HCT116 (cell line): ENCODE measurements around the gene PNMA6E. TPM values are rescaled to one million over a fixed set of nuclear protein-coding genes. Genes with fewer than 3 reads are reported as not detected.

Experiments
- ATAC-seq: fragments of 200-7000 bp; cut with Tn5 transposase; 2 replicates; pipeline ENCODE4 v1.9.1; 2020; ENCODE audit warnings: mild to moderate bottlenecking, moderate library complexity
- BruUV-seq: library from RNA; stranded (reverse); fragments of 400-500 nt; replicated peaks from 2 replicates; lab custom pipeline; 2021; lab: Mats Ljungman, UMichigan
- CTCF ChIA-PET: fragments of 300-600 bp; sonication (Branson Sonifier 250); formaldehyde crosslinking; loops from one replicate; lab custom pipeline; 2021; ENCODE audit warnings: antibody characterized with exemption; lab: Charles Lee
- POLR2A ChIA-PET: fragments of 300-600, 350-600 bp; sonication (Branson Sonifier 250); formaldehyde crosslinking; loops from one replicate; lab custom pipeline; 2021; ENCODE audit warnings: antibody characterized with exemption; lab: Charles Lee
- RAD21 ChIA-PET, 2 experiments: fragments of 300-600 bp; sonication (Branson Sonifier 250); formaldehyde crosslinking; loops; one replicate each; lab custom pipeline; 2023; ENCODE audit warnings: low total read pairs in 2 of 2; ENCODE audit not compliant: uncharacterized antibody in 2 of 2, unreplicated experiment in 2 of 2, low non-redundant PET in 1 of 2; lab: Charles Lee
- DNase-seq: peaks from one replicate; pipeline ENCODE4 v3.0.0-alpha.2; 2010; ENCODE audit warnings: low read depth, low spot score
- H2AFZ ChIP-seq: fragments of 200-600 bp; shearing (Covaris generic), sonication (generic); 2 replicates; pipeline ENCODE4 v1.6.1; 2017; ENCODE audit warnings: low read depth, mixed run types, mixed read lengths, antibody characterized with exemption, low read length; ENCODE audit not compliant: poor library complexity, severe bottlenecking
- H3K27ac ChIP-seq: 2 replicates; pipeline ENCODE4 v1.5.1; 2012; ENCODE audit warnings: low read depth, low read length
- H3K27me3 ChIP-seq: fragments of 200-600 bp; sonication (generic); 2 replicates; pipeline ENCODE4 v1.6.1; 2016; ENCODE audit warnings: mixed run types, low read length, mixed read lengths; ENCODE audit not compliant: insufficient read depth
- H3K36me3 ChIP-seq, 2 experiments: fragments of 200-500 bp in 1 of 2; fragments of 200-600 bp in 1 of 2; sonication (Bioruptor generic) in 1 of 2; sonication (generic) in 1 of 2; 2 replicates each; pipeline versions ENCODE4 v1.5.1 to v1.6.1; 2014 to 2016; ENCODE audit warnings: low read length in 2 of 2, inconsistent platforms in 1 of 2, mixed read lengths in 1 of 2, mixed run types in 1 of 2; ENCODE audit not compliant: insufficient read depth in 2 of 2, control insufficient read depth in 1 of 2
- H3K4me1 ChIP-seq, 2 experiments: fragments of 200-600 bp in 1 of 2; sonication (generic) in 1 of 2; 2 replicates each; pipeline versions ENCODE4 v1.5.1 to v1.6.1; 2012 to 2017; ENCODE audit warnings: low read length in 2 of 2, inconsistent platforms in 1 of 2, mild to moderate bottlenecking in 1 of 2, mixed read lengths in 1 of 2, mixed run types in 1 of 2, moderate library complexity in 1 of 2; ENCODE audit not compliant: insufficient read depth in 2 of 2, control insufficient read depth in 1 of 2
- H3K4me2 ChIP-seq: fragments of 200-600 bp; sonication (generic); 2 replicates; pipeline ENCODE4 v1.6.1; 2017; ENCODE audit warnings: mixed run types, low read length, mixed read lengths
- H3K4me3 ChIP-seq, 2 experiments: fragments of 200-600 bp in 1 of 2; sonication (generic) in 1 of 2; replicated peaks in 1 of 2; 2 replicates each; pipeline ENCODE4 v1.5.1; 2011 to 2016; ENCODE audit warnings: low read length in 2 of 2, control low read depth in 1 of 2, low read depth in 1 of 2, mild to moderate bottlenecking in 1 of 2, mixed read lengths in 1 of 2, mixed run types in 1 of 2
- H3K79me2 ChIP-seq: fragments of 200-600 bp; sonication (generic); 2 replicates; pipeline ENCODE4 v1.6.1; 2017; ENCODE audit warnings: mild to moderate bottlenecking, mixed run types, low read length, moderate library complexity, mixed read lengths; ENCODE audit not compliant: insufficient read depth
- H3K9ac ChIP-seq: fragments of 200-600 bp; sonication (generic); 2 replicates; pipeline ENCODE4 v1.6.1; 2016; ENCODE audit warnings: low read length, mixed read lengths
- H3K9me2 ChIP-seq: fragments of 200-600 bp; sonication (generic), shearing (Covaris generic); 2 replicates; pipeline ENCODE4 v1.6.1; 2017; ENCODE audit warnings: mixed run types, mild to moderate bottlenecking, moderate library complexity; ENCODE audit not compliant: insufficient read depth
- H3K9me3 ChIP-seq, 2 experiments: fragments of 200-500 bp in 1 of 2; fragments of 200-600 bp in 1 of 2; sonication (Bioruptor generic) in 1 of 2; sonication (generic) in 1 of 2; 2 replicates each; pipeline ENCODE4 v1.6.1; 2014 to 2017; ENCODE audit warnings: low read length in 2 of 2, mixed read lengths in 2 of 2, inconsistent platforms in 1 of 2, low read depth in 1 of 2, mild to moderate bottlenecking in 1 of 2, mixed run types in 1 of 2, moderate library complexity in 1 of 2; ENCODE audit not compliant: control insufficient read depth in 1 of 2, insufficient read depth in 1 of 2
- H4K20me1 ChIP-seq: fragments of 200-600 bp; sonication (generic), shearing (Covaris generic); 2 replicates; pipeline ENCODE4 v1.6.1; 2017; ENCODE audit warnings: mixed run types, mild to moderate bottlenecking, moderate library complexity; ENCODE audit not compliant: insufficient read depth
- ELF1 ChIP-seq: IDR thresholded peaks from 2 replicates; pipeline ENCODE4 v1.6.1; 2012; ENCODE audit warnings: low read depth, borderline replicate concordance
- EZH2 ChIP-seq: fragments of 200-600 bp; sonication (generic); IDR thresholded peaks from 2 replicates; pipeline ENCODE4 v1.6.1; 2017; ENCODE audit warnings: antibody characterized with exemption, mixed run types
- EZH2phosphoT487 ChIP-seq: fragments of 200-600 bp; IDR thresholded peaks from 2 replicates; pipeline ENCODE4 v1.6.1; 2018; ENCODE audit warnings: antibody characterized with exemption, borderline replicate concordance
- FOSL1 ChIP-seq: IDR thresholded peaks from 2 replicates; pipeline ENCODE4 v1.6.1; 2012; ENCODE audit warnings: low read depth
- JUND ChIP-seq: IDR thresholded peaks from 2 replicates; pipeline ENCODE4 v1.6.1; 2012
- MAX ChIP-seq: IDR thresholded peaks from 2 replicates; pipeline ENCODE4 v1.6.1; 2012
- POLR2A ChIP-seq: IDR thresholded peaks from 2 replicates; pipeline ENCODE4 v1.7.0; 2011; ENCODE audit warnings: borderline replicate concordance; ENCODE audit not compliant: insufficient read depth, insufficient read length; ENCODE audit errors: extremely low read depth
- RAD21 ChIP-seq: IDR thresholded peaks from 2 replicates; pipeline ENCODE4 v1.6.1; 2012; ENCODE audit warnings: low read depth, mild to moderate bottlenecking
- SP1 ChIP-seq: IDR thresholded peaks from 2 replicates; pipeline ENCODE4 v1.6.1; 2012; ENCODE audit warnings: low read depth
- SRF ChIP-seq: IDR thresholded peaks from 2 replicates; pipeline ENCODE4 v1.6.1; 2012; ENCODE audit warnings: low read depth
- TCF7L2 ChIP-seq: IDR thresholded peaks from 2 replicates; pipeline ENCODE4 v1.7.0; 2011; ENCODE audit warnings: borderline replicate concordance, inconsistent platforms; ENCODE audit not compliant: insufficient read depth, insufficient read length; ENCODE audit errors: extremely low read depth
- YY1 ChIP-seq: IDR thresholded peaks from 2 replicates; pipeline ENCODE4 v1.6.1; 2011; ENCODE audit warnings: low read length, low read depth, moderate library complexity, mild to moderate bottlenecking; ENCODE audit not compliant: insufficient replicate concordance; ENCODE audit errors: extremely low read depth
- ZNF274 ChIP-seq: fragments of 200-500 bp; sonication (Bioruptor generic); IDR thresholded peaks from 2 replicates; pipeline ENCODE4 v1.6.1; 2014; ENCODE audit warnings: mild to moderate bottlenecking, low read depth, low read length, inconsistent platforms
- intact Hi-C: fragments of 100-400 bp; cut with micrococcal nuclease; formaldehyde crosslinking; loops from 2 replicates; pipeline ENCODE4 v1.10.0; 2022
- total RNA-seq: library from RNA; stranded (reverse); gene quantifications from one replicate; pipeline ENCODE4 v1.2.1, GENCODE V29; 2021; ENCODE audit not compliant: unreplicated experiment
- TF ChIP-seq, protein P1 (sequence below): IDR thresholded peaks from 2 replicates; pipeline ENCODE4 v1.6.1; 2012; ENCODE audit warnings: low read depth

PNMA6E gene
- total RNA-seq, 1 experiment from 2014 or later, result not detected

DNA sequence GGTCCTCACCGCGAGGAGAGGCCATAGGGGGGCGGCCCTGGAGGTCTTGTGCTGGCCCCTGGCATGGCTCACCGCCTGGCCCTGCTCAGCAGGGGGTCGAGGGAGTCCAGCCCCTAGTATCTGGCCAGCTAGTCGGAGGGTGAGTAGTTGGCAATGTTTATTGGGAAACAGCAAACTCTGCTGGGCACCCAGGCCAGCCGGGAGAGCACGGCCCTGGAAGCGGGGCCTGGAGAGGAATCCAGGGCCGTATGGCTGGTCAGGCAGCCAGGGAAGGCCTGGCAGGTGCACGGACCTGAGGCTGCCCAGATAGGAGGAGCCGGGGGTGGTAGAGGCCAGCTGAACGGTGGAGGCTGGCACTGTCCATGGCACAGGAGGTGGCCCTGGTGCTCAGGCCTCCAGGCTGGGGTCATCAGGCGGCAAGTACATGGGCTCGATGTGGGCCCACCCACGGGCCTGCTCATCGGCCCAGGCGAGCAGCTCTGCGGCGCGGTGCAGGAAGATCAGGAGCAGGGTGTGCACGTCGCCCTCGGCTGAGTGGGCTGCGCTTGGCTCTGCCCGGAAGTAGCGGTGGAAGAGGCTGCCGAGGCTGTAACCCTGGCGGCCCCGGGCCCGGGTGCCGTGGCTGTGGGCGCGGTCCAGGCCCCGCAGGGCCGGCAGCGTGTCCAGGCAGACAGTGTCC is 43.3 kb upstream of the PNMA6E start:
- no peaks in the 10 kb centered on the region for H4K20me1 ChIP-seq
- H3K9me2 ChIP-seq, result no peaks in the 10 kb centered on the region
- TF ChIP-seq EZH2 (no peak), ELF1 (no peak), POLR2A (no peak), FOSL1 (no peak), ZNF274 (no peak), TCF7L2 (no peak), JUND (no peak), EZH2phosphoT487 (no peak), SP1 (no peak), YY1 (no peak), MAX (no peak), RAD21 (no peak), SRF (no peak)
- TF ChIP-seq, protein P1, sequence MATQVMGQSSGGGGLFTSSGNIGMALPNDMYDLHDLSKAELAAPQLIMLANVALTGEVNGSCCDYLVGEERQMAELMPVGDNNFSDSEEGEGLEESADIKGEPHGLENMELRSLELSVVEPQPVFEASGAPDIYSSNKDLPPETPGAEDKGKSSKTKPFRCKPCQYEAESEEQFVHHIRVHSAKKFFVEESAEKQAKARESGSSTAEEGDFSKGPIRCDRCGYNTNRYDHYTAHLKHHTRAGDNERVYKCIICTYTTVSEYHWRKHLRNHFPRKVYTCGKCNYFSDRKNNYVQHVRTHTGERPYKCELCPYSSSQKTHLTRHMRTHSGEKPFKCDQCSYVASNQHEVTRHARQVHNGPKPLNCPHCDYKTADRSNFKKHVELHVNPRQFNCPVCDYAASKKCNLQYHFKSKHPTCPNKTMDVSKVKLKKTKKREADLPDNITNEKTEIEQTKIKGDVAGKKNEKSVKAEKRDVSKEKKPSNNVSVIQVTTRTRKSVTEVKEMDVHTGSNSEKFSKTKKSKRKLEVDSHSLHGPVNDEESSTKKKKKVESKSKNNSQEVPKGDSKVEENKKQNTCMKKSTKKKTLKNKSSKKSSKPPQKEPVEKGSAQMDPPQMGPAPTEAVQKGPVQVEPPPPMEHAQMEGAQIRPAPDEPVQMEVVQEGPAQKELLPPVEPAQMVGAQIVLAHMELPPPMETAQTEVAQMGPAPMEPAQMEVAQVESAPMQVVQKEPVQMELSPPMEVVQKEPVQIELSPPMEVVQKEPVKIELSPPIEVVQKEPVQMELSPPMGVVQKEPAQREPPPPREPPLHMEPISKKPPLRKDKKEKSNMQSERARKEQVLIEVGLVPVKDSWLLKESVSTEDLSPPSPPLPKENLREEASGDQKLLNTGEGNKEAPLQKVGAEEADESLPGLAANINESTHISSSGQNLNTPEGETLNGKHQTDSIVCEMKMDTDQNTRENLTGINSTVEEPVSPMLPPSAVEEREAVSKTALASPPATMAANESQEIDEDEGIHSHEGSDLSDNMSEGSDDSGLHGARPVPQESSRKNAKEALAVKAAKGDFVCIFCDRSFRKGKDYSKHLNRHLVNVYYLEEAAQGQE, result no peak
- no TSS peak for BruUV-seq
- intact Hi-C loops, result no loop called here
- no peak overlapping the region for H2AFZ ChIP-seq
- POLR2A ChIA-PET, result no interaction called here
- no peak overlapping the region for H3K4me2 ChIP-seq
- H3K27ac ChIP-seq, result no peak overlapping the region
- DNase-seq (no peak), ATAC-seq (0 out of 2 replicates have a peak, but pooled peaks have one; percentile 7)
- no peaks in the 10 kb centered on the region for H3K36me3 ChIP-seq
- no peak overlapping the region for H3K9ac ChIP-seq
- CTCF ChIA-PET, result no interaction called here
- peaks cover 0 to 7% of the 10 kb centered on the region in 2 experiments; a peak in 1 of 4 replicates for H3K4me1 ChIP-seq
- H3K9me3 ChIP-seq, result no peaks in the 10 kb centered on the region
- H3K79me2 ChIP-seq, result no peaks in the 10 kb centered on the region
- RAD21 ChIA-PET, result no interaction called here
- H3K27me3 ChIP-seq, result no peaks in the 10 kb centered on the region
- H3K4me3 ChIP-seq, result no peak overlapping the region
